Vagina (tissue), 2 donors: ENCODE data around the gene ANKS3.

Experiments used
- CTCF ChIP-seq, 3 experiments: fragments of 450-650 bp in 2 of 3; fragments of 200-600 bp in 1 of 3; sonication (generic) in 1 of 3; IDR thresholded peaks; one replicate each; pipeline ENCODE4 v1.5.1; 2017 to 2019; ENCODE audit warnings: antibody characterized with exemption in 3 of 3, mild to moderate bottlenecking in 2 of 3, moderate library complexity in 2 of 3
- POLR2A ChIP-seq, 2 donors: fragments of 450-650 bp; IDR thresholded peaks; one replicate each; pipeline ENCODE4 v1.6.1; 2017; ENCODE audit warnings: antibody characterized with exemption in 2 of 2, mild to moderate bottlenecking in 2 of 2, moderate library complexity in 2 of 2
- POLR2AphosphoS5 ChIP-seq, 2 donors: sonication (generic); formaldehyde crosslinking; IDR thresholded peaks; one replicate each; pipeline ENCODE4 v1.9.0; 2017; ENCODE audit warnings: antibody characterized with exemption in 2 of 2, mild to moderate bottlenecking in 2 of 2, low read depth in 1 of 2; ENCODE audit not compliant: insufficient read depth in 1 of 2

- TF ChIP-seq CTCF (IDR thresholded peaks at IDR 0.05) (no peak), POLR2A (IDR thresholded peaks at IDR 0.05) (no peak), POLR2AphosphoS5 (IDR thresholded peaks at IDR 0.05; ENCODE audit: insufficient read depth in 1 of 2, low read depth in 1 of 2) (no peak)
Observed at GRCh38 chr16:4646773-4647643, 87.1 kb downstream of the ANKS3 start.
